ENCODE results near the gene COMMD4.

COMMD4 gene

GRCh38 chr15:75349851-75350588 lies 14.2 kb downstream of the COMMD4 start:
- Histone ChIP-seq H3K4me3 (ENCODE audit: low read length) (no peak overlapping the region), H3K27me3 (ENCODE audit: control insufficient read depth, insufficient read depth, low read length) (peaks cover 45% of the 10 kb centered on the region), H3K9me3 (ENCODE audit: control insufficient read depth, low read depth, low read length) (no peaks in the 10 kb centered on the region), H3K36me3 (ENCODE audit: control insufficient read depth, low read depth, low read length) (no peaks in the 10 kb centered on the region), H3K9ac (ENCODE audit: low read length) (no peak overlapping the region), H3K4me1 (ENCODE audit: control insufficient read depth, low read depth, low read length) (no peaks in the 10 kb centered on the region), H3K27ac (ENCODE audit: low read length) (no peak overlapping the region)

- Histone ChIP-seq H3K27me3 (ENCODE audit: control insufficient read depth, insufficient read depth, low read length) (peaks cover 40% of the 10 kb centered on the region), H3K4me1 (ENCODE audit: control insufficient read depth, low read depth, low read length) (no peaks in the 10 kb centered on the region), H3K27ac (ENCODE audit: low read length) (no peak overlapping the region), H3K9me3 (ENCODE audit: control insufficient read depth, low read depth, low read length) (no peaks in the 10 kb centered on the region), H3K9ac (ENCODE audit: low read length) (no peak overlapping the region), H3K4me3 (ENCODE audit: low read length) (no peak overlapping the region), H3K36me3 (ENCODE audit: control insufficient read depth, low read depth, low read length) (peaks cover 2% of the 10 kb centered on the region)
Measured at GRCh38 chr15:75350601-75351361, 14.9 kb downstream of the COMMD4 start.

- H3K27me3 ChIP-seq (ENCODE audit: control insufficient read depth, insufficient read depth, low read length): peaks cover 25% of the 10 kb centered on the region
- H3K9me3 ChIP-seq (ENCODE audit: control insufficient read depth, low read depth, low read length): no peaks in the 10 kb centered on the region
- no peak overlapping the region for H3K9ac ChIP-seq (ENCODE audit: low read length)
- no peak overlapping the region for H3K27ac ChIP-seq (ENCODE audit: low read length)
- no peaks in the 10 kb centered on the region for H3K4me1 ChIP-seq (ENCODE audit: control insufficient read depth, low read depth, low read length)
- H3K36me3 ChIP-seq (ENCODE audit: control insufficient read depth, low read depth, low read length): peaks cover 6% of the 10 kb centered on the region
- no peak overlapping the region for H3K4me3 ChIP-seq (ENCODE audit: low read length)
Measured at GRCh38 chr15:75352186-75353080, 16.6 kb downstream of the COMMD4 start.

GRCh38 chr15:75353604-75354003 lies 17.7 kb downstream of the COMMD4 start:
- H3K4me3 ChIP-seq (ENCODE audit: low read length): no peak overlapping the region
- no peaks in the 10 kb centered on the region for H3K4me1 ChIP-seq (ENCODE audit: control insufficient read depth, low read depth, low read length)
- peaks cover 8% of the 10 kb centered on the region for H3K36me3 ChIP-seq (ENCODE audit: control insufficient read depth, low read depth, low read length)
- peaks cover 15% of the 10 kb centered on the region for H3K27me3 ChIP-seq (ENCODE audit: control insufficient read depth, insufficient read depth, low read length)
- no peaks in the 10 kb centered on the region for H3K9me3 ChIP-seq (ENCODE audit: control insufficient read depth, low read depth, low read length)
- no peak overlapping the region for H3K27ac ChIP-seq (ENCODE audit: low read length)
- H3K9ac ChIP-seq (ENCODE audit: low read length): no peak overlapping the region

- Histone ChIP-seq H3K9ac (ENCODE audit: low read length) (no peak overlapping the region), H3K9me3 (ENCODE audit: control insufficient read depth, low read depth, low read length) (no peaks in the 10 kb centered on the region), H3K36me3 (ENCODE audit: control insufficient read depth, low read depth, low read length) (peaks cover 12% of the 10 kb centered on the region), H3K27me3 (ENCODE audit: control insufficient read depth, insufficient read depth, low read length) (peaks cover 6% of the 10 kb centered on the region), H3K4me3 (ENCODE audit: low read length) (no peak overlapping the region), H3K27ac (ENCODE audit: low read length) (no peak overlapping the region), H3K4me1 (ENCODE audit: control insufficient read depth, low read depth, low read length) (no peaks in the 10 kb centered on the region)
Measured at GRCh38 chr15:75354454-75354853, 18.6 kb downstream of the COMMD4 start.

- no peaks in the 10 kb centered on the region for H3K9me3 ChIP-seq (ENCODE audit: control insufficient read depth, low read depth, low read length)
Measured at GRCh38 chr15:75355369-75355768, 19.5 kb downstream of the COMMD4 start.

GRCh38 chr15:75356006-75356405 lies 20.1 kb downstream of the COMMD4 start:
- Histone ChIP-seq H3K36me3 (ENCODE audit: control insufficient read depth, low read depth, low read length) (peaks cover 12% of the 10 kb centered on the region), H3K27me3 (ENCODE audit: control insufficient read depth, insufficient read depth, low read length) (no peaks in the 10 kb centered on the region), H3K27ac (ENCODE audit: low read length) (no peak overlapping the region), H3K4me1 (ENCODE audit: control insufficient read depth, low read depth, low read length) (no peaks in the 10 kb centered on the region), H3K4me3 (ENCODE audit: low read length) (no peak overlapping the region), H3K9me3 (ENCODE audit: control insufficient read depth, low read depth, low read length) (no peaks in the 10 kb centered on the region), H3K9ac (ENCODE audit: low read length) (no peak overlapping the region)

More at GRCh38 chr15:75355369-75355768, 19.5 kb downstream of the COMMD4 start:
- Histone ChIP-seq H3K4me1 (ENCODE audit: control insufficient read depth, low read depth, low read length) (no peaks in the 10 kb centered on the region), H3K27me3 (ENCODE audit: control insufficient read depth, insufficient read depth, low read length) (no peaks in the 10 kb centered on the region), H3K36me3 (ENCODE audit: control insufficient read depth, low read depth, low read length) (peaks cover 12% of the 10 kb centered on the region), H3K9ac (ENCODE audit: low read length) (no peak overlapping the region), H3K4me3 (ENCODE audit: low read length) (no peak overlapping the region), H3K27ac (ENCODE audit: low read length) (no peak overlapping the region)

- Histone ChIP-seq H3K36me3 (ENCODE audit: control insufficient read depth, low read depth, low read length) (peaks cover 12% of the 10 kb centered on the region), H3K4me3 (ENCODE audit: low read length) (no peak overlapping the region), H3K4me1 (ENCODE audit: control insufficient read depth, low read depth, low read length) (no peaks in the 10 kb centered on the region), H3K27ac (ENCODE audit: low read length) (no peak overlapping the region), H3K27me3 (ENCODE audit: control insufficient read depth, insufficient read depth, low read length) (no peaks in the 10 kb centered on the region), H3K9me3 (ENCODE audit: control insufficient read depth, low read depth, low read length) (no peaks in the 10 kb centered on the region), H3K9ac (ENCODE audit: low read length) (no peak overlapping the region)
Measured at GRCh38 chr15:75356517-75356916, 20.7 kb downstream of the COMMD4 start.

GRCh38 chr15:75357976-75358673 lies 22.3 kb downstream of the COMMD4 start:
- no peaks in the 10 kb centered on the region for H3K4me1 ChIP-seq (ENCODE audit: control insufficient read depth, low read depth, low read length)
- H3K9me3 ChIP-seq (ENCODE audit: control insufficient read depth, low read depth, low read length): no peaks in the 10 kb centered on the region
- no peak overlapping the region for H3K4me3 ChIP-seq (ENCODE audit: low read length)
- H3K27me3 ChIP-seq (ENCODE audit: control insufficient read depth, insufficient read depth, low read length): no peaks in the 10 kb centered on the region
- H3K9ac ChIP-seq (ENCODE audit: low read length): no peak overlapping the region
- H3K27ac ChIP-seq (ENCODE audit: low read length): no peak overlapping the region
- H3K36me3 ChIP-seq (ENCODE audit: control insufficient read depth, low read depth, low read length): peaks cover 12% of the 10 kb centered on the region

- Histone ChIP-seq H3K4me3 (ENCODE audit: low read length) (no peak overlapping the region), H3K4me1 (ENCODE audit: control insufficient read depth, low read depth, low read length) (no peaks in the 10 kb centered on the region), H3K9ac (ENCODE audit: low read length) (no peak overlapping the region), H3K27ac (ENCODE audit: low read length) (no peak overlapping the region), H3K9me3 (ENCODE audit: control insufficient read depth, low read depth, low read length) (no peaks in the 10 kb centered on the region), H3K36me3 (ENCODE audit: control insufficient read depth, low read depth, low read length) (peaks cover 12% of the 10 kb centered on the region), H3K27me3 (ENCODE audit: control insufficient read depth, insufficient read depth, low read length) (no peaks in the 10 kb centered on the region)
Measured at GRCh38 chr15:75358771-75359536, 23.1 kb downstream of the COMMD4 start.

Measured in iPS-18a (cell line).